Suprapubic skin (tissue), 4 donors: ENCODE measurements around the gene DPYD.

Source experiments
- EP300 ChIP-seq: sonication (generic); formaldehyde crosslinking; IDR thresholded peaks from one replicate; pipeline ENCODE4 v1.6.1; 2017; ENCODE audit warnings: antibody characterized with exemption
- POLR2A ChIP-seq, 2 donors: fragments of 450-650 bp; IDR thresholded peaks; one replicate each; pipeline ENCODE4 v1.6.1; 2017; ENCODE audit warnings: antibody characterized with exemption in 2 of 2, mild to moderate bottlenecking in 2 of 2, moderate library complexity in 2 of 2
- POLR2AphosphoS5 ChIP-seq, 3 donors: sonication (generic); formaldehyde crosslinking; IDR thresholded peaks; one replicate each; pipeline ENCODE4 v1.6.1; 2017; ENCODE audit warnings: antibody characterized with exemption in 3 of 3
- TF ChIP-seq, protein P1 (sequence below), 2 donors: fragments of 200-600 bp in 1 of 2; fragments of 450-650 bp in 1 of 2; sonication (generic) in 1 of 2; IDR thresholded peaks; one replicate each; pipeline ENCODE4 v1.5.1; 2016 to 2019; ENCODE audit warnings: antibody characterized with exemption in 2 of 2, mild to moderate bottlenecking in 1 of 2, moderate library complexity in 1 of 2

DNA sequence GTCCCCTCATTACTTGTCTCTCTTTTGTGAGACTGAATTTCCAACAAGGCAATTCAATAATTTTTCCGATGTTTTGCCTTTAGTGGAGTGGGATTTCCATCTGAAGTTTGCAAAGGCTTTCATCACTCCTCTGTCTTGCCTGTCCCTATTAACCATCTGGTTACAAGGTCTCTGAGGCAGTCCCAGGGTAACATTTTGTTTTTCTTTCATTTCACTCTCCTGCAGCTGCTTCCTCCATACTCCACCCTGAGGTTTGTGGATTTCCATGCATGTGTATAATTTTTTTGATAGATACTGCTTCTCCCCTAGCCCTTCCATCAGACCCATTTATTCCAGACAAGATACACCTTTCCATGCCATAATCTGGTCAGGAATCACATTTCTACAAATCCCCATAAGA lies 832.4 kb downstream of the DPYD start:
- TF ChIP-seq POLR2AphosphoS5 (IDR thresholded peaks at IDR 0.05) (no peak), POLR2A (IDR thresholded peaks at IDR 0.05) (no peak), EP300 (no peak)
- TF ChIP-seq, protein P1, sequence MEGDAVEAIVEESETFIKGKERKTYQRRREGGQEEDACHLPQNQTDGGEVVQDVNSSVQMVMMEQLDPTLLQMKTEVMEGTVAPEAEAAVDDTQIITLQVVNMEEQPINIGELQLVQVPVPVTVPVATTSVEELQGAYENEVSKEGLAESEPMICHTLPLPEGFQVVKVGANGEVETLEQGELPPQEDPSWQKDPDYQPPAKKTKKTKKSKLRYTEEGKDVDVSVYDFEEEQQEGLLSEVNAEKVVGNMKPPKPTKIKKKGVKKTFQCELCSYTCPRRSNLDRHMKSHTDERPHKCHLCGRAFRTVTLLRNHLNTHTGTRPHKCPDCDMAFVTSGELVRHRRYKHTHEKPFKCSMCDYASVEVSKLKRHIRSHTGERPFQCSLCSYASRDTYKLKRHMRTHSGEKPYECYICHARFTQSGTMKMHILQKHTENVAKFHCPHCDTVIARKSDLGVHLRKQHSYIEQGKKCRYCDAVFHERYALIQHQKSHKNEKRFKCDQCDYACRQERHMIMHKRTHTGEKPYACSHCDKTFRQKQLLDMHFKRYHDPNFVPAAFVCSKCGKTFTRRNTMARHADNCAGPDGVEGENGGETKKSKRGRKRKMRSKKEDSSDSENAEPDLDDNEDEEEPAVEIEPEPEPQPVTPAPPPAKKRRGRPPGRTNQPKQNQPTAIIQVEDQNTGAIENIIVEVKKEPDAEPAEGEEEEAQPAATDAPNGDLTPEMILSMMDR (IDR thresholded peaks at IDR 0.05): no peak
